Measurements from ENCODE around the gene TMEFF2. TPM values are rescaled to one million over a fixed set of nuclear protein-coding genes. Genes with fewer than 3 reads are reported as not detected.

Gene TMEFF2
- polyA plus RNA-seq, 1 of the 3 experiments (the other 2 are of a cell fraction): 5.4 TPM

DNA sequence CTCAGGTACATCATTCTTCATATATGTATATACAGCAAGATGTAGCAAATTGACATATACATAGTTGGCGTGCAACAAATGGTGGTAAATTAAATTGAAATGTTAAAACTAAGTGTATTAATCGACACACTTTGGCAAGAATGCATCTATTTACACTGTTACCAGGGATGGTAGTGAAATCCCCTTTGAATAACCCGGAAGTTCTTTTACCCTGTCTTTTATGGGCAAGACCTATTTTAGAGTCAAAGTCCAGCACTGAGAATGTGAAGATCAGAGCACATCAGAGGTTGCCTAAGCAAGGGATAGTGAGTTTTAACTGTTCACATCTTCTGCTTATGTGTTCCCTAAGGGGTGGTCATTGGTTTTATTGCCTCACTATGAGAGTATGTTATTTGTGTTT lies 7.6 kb upstream of the TMEFF2 start:
- no peak overlapping the region for H3K4me3 ChIP-seq (ENCODE audit: low read depth in 2 of 2, low read length in 1 of 2)
- no peaks in the 10 kb centered on the region for H3K36me3 ChIP-seq (replicated peaks in 1 of 2; ENCODE audit: control insufficient read depth in 1 of 2, insufficient read depth in 2 of 2, low read length in 1 of 2)
- ChIA-PET CTCF (no interaction called here), POLR2A (no interaction called here)
- H3K4me1 ChIP-seq (ENCODE audit: control insufficient read depth in 1 of 2, insufficient read depth in 2 of 2, low read depth in 1 of 2, low read length in 1 of 2): no peaks in the 10 kb centered on the region
- no peak for TF ChIP-seq RXRA (IDR thresholded peaks at IDR 0.05; ENCODE audit: borderline replicate concordance, low read depth)
- TF ChIP-seq YY1 (IDR thresholded peaks at IDR 0.05; ENCODE audit: low read depth): no peak
- no peak for TF ChIP-seq RCOR1 (IDR thresholded peaks at IDR 0.05; ENCODE audit: low read length)
- TF ChIP-seq, protein P1, sequence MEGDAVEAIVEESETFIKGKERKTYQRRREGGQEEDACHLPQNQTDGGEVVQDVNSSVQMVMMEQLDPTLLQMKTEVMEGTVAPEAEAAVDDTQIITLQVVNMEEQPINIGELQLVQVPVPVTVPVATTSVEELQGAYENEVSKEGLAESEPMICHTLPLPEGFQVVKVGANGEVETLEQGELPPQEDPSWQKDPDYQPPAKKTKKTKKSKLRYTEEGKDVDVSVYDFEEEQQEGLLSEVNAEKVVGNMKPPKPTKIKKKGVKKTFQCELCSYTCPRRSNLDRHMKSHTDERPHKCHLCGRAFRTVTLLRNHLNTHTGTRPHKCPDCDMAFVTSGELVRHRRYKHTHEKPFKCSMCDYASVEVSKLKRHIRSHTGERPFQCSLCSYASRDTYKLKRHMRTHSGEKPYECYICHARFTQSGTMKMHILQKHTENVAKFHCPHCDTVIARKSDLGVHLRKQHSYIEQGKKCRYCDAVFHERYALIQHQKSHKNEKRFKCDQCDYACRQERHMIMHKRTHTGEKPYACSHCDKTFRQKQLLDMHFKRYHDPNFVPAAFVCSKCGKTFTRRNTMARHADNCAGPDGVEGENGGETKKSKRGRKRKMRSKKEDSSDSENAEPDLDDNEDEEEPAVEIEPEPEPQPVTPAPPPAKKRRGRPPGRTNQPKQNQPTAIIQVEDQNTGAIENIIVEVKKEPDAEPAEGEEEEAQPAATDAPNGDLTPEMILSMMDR (IDR thresholded peaks at IDR 0.05): no peak
- TF ChIP-seq NRF1 (IDR thresholded peaks at IDR 0.05; ENCODE audit: low read depth, low read length): no peak
- no peak for TF ChIP-seq EZH2phosphoT487 (IDR thresholded peaks at IDR 0.05; ENCODE audit: borderline replicate concordance, low read depth)
- TF ChIP-seq, protein P2, sequence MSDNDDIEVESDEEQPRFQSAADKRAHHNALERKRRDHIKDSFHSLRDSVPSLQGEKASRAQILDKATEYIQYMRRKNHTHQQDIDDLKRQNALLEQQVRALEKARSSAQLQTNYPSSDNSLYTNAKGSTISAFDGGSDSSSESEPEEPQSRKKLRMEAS (IDR thresholded peaks at IDR 0.05; ENCODE audit: low read depth): no peak
- no peak for TF ChIP-seq GABPA (IDR thresholded peaks at IDR 0.05; ENCODE audit: low read depth)
- TF ChIP-seq FOSL2 (IDR thresholded peaks at IDR 0.05; ENCODE audit: borderline replicate concordance, low read depth): no peak
- TF ChIP-seq NFIC (IDR thresholded peaks at IDR 0.05; ENCODE audit: borderline replicate concordance): no peak
- TF ChIP-seq TCF12 (IDR thresholded peaks at IDR 0.05): no peak
- TF ChIP-seq, protein P3, sequence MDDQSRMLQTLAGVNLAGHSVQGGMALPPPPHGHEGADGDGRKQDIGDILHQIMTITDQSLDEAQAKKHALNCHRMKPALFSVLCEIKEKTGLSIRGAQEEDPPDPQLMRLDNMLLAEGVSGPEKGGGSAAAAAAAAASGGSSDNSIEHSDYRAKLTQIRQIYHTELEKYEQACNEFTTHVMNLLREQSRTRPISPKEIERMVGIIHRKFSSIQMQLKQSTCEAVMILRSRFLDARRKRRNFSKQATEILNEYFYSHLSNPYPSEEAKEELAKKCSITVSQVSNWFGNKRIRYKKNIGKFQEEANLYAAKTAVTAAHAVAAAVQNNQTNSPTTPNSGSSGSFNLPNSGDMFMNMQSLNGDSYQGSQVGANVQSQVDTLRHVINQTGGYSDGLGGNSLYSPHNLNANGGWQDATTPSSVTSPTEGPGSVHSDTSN (IDR thresholded peaks at IDR 0.05): no peak
- no peak for TF ChIP-seq SIN3A (IDR thresholded peaks at IDR 0.05; ENCODE audit: borderline replicate concordance, low read depth, low read length)
- no peak for TF ChIP-seq FOXM1 (IDR thresholded peaks at IDR 0.05; ENCODE audit: low read depth)
- no peak for TF ChIP-seq CHD2 (IDR thresholded peaks at IDR 0.05; ENCODE audit: low read length, partially characterized antibody)
- no peak for TF ChIP-seq MXI1 (IDR thresholded peaks at IDR 0.05; ENCODE audit: low read depth, low read length)
- TF ChIP-seq EP300 (IDR thresholded peaks at IDR 0.05; ENCODE audit: borderline replicate concordance in 1 of 2, low read depth in 1 of 2, low read length in 1 of 2): no peak
- no peaks in the 10 kb centered on the region for H3F3A ChIP-seq (replicated peaks; ENCODE audit: insufficient read depth)
- no peaks in the 10 kb centered on the region for H3K79me2 ChIP-seq (ENCODE audit: insufficient read depth)
- no peak overlapping the region for H2AFZ ChIP-seq (ENCODE audit: low read depth)
- no peak overlapping the region for H3K27ac ChIP-seq (ENCODE audit: low read depth in 2 of 2, low read length in 1 of 2)
- H3K27me3 ChIP-seq (ENCODE audit: insufficient read depth): no peaks in the 10 kb centered on the region
- no peaks in the 10 kb centered on the region for H4K20me1 ChIP-seq (ENCODE audit: insufficient read depth)
- H3K9ac ChIP-seq: no peak overlapping the region
- 0 out of 2 replicates have a peak, but pooled peaks cover 3% of the 10 kb centered on the region for H3K9me2 ChIP-seq
- H3K9me3 ChIP-seq: no peaks in the 10 kb centered on the region
- 78% methylated on average over 3 of the region's 3 CpGs for WGBS (ENCODE audit: low lambda C conversion rate)
- no peak overlapping the region for H3K4me2 ChIP-seq
- no peak for DNase-seq
